ENCODE data around the gene HEXA. TPM values are rescaled to one million over a fixed set of nuclear protein-coding genes. Genes with fewer than 3 reads are reported as not detected.

Gene HEXA
- total and polyA plus RNA-seq, 9 of the 15 experiments (the other 6 are each of a cell fraction or from before 2014, with no cell fraction given) = 22.2 to 136 (median 68.9) TPM

- TF ChIP-seq, protein P1, sequence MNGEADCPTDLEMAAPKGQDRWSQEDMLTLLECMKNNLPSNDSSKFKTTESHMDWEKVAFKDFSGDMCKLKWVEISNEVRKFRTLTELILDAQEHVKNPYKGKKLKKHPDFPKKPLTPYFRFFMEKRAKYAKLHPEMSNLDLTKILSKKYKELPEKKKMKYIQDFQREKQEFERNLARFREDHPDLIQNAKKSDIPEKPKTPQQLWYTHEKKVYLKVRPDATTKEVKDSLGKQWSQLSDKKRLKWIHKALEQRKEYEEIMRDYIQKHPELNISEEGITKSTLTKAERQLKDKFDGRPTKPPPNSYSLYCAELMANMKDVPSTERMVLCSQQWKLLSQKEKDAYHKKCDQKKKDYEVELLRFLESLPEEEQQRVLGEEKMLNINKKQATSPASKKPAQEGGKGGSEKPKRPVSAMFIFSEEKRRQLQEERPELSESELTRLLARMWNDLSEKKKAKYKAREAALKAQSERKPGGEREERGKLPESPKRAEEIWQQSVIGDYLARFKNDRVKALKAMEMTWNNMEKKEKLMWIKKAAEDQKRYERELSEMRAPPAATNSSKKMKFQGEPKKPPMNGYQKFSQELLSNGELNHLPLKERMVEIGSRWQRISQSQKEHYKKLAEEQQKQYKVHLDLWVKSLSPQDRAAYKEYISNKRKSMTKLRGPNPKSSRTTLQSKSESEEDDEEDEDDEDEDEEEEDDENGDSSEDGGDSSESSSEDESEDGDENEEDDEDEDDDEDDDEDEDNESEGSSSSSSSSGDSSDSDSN (IDR thresholded peaks at IDR 0.05; ENCODE audit: borderline replicate concordance in 1 of 2, low read depth in 2 of 2, low read length in 2 of 2) = 0 out of 4 replicates have a peak, but pooled peaks of 1 of the 2 experiments have one; percentile 40
- TF ChIP-seq, protein P2, sequence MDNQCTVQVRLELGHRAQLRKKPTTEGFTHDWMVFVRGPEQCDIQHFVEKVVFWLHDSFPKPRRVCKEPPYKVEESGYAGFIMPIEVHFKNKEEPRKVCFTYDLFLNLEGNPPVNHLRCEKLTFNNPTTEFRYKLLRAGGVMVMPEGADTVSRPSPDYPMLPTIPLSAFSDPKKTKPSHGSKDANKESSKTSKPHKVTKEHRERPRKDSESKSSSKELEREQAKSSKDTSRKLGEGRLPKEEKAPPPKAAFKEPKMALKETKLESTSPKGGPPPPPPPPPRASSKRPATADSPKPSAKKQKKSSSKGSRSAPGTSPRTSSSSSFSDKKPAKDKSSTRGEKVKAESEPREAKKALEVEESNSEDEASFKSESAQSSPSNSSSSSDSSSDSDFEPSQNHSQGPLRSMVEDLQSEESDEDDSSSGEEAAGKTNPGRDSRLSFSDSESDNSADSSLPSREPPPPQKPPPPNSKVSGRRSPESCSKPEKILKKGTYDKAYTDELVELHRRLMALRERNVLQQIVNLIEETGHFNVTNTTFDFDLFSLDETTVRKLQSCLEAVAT (IDR thresholded peaks at IDR 0.05) = no peak
- TF ChIP-seq ZNF77 (CRISPR knock-in tag; IDR thresholded peaks at IDR 0.05) (no peak), NONO (IDR thresholded peaks at IDR 0.05; ENCODE audit: low read depth in 2 of 2, low read length in 1 of 2) (no peak), HMG20B (CRISPR knock-in tag; IDR thresholded peaks at IDR 0.05) (no peak), RNF219 (CRISPR knock-in tag; IDR thresholded peaks at IDR 0.05) (no peak), ETS2 (tag; IDR thresholded peaks at IDR 0.05; ENCODE audit: borderline replicate concordance, poor library complexity, severe bottlenecking) (no peak), IRF2 (CRISPR knock-in tag; IDR thresholded peaks at IDR 0.05) (peak; percentile 88; the same call in 1 of the 2 replicates), CBX5 (IDR thresholded peaks at IDR 0.05; ENCODE audit: borderline replicate concordance, low read depth) (no peak), PHF21A (IDR thresholded peaks at IDR 0.05; ENCODE audit: borderline replicate concordance, low read depth) (no peak), TCF3 (CRISPR knock-in tag; IDR thresholded peaks at IDR 0.05) (peak; percentile 36; the same call in 1 of the 2 replicates), LCOR (CRISPR knock-in tag; IDR thresholded peaks at IDR 0.05) (peak; percentile 83; the same call in 1 of the 2 replicates), ZMIZ1 (IDR thresholded peaks at IDR 0.05; ENCODE audit: low read depth in 2 of 2, low read length in 2 of 2) (0 out of 4 replicates have a peak, but pooled peaks of 1 of the 2 experiments have one; percentile 24), ELF2 (CRISPR knock-in tag; IDR thresholded peaks at IDR 0.05) (no peak), DNMT1 (IDR thresholded peaks at IDR 0.05) (no peak)
- TF ChIP-seq, protein P3, sequence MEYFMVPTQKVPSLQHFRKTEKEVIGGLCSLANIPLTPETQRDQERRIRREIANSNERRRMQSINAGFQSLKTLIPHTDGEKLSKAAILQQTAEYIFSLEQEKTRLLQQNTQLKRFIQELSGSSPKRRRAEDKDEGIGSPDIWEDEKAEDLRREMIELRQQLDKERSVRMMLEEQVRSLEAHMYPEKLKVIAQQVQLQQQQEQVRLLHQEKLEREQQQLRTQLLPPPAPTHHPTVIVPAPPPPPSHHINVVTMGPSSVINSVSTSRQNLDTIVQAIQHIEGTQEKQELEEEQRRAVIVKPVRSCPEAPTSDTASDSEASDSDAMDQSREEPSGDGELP (CRISPR knock-in tag; IDR thresholded peaks at IDR 0.05; ENCODE audit: borderline replicate concordance) = peak; percentile 75
Observed at GRCh38 chr15:72319360-72319984, 56.3 kb downstream of the HEXA start (continued).
